Nephron (organoid): Measurements from ENCODE around the gene SEMA4A.

ENCODE experiments used
- H3K27ac Mint-ChIP-seq, 3 experiments: 2 replicates each; pipeline ENCODE4 v1.8.0; 2020; ENCODE audit warnings: mixed read lengths in 3 of 3, mild to moderate bottlenecking in 2 of 3, moderate library complexity in 1 of 3
- H3K27me3 Mint-ChIP-seq: 2 replicates; pipeline ENCODE4 v1.8.0; 2021; ENCODE audit warnings: low read depth, mild to moderate bottlenecking, moderate library complexity, mixed read lengths
- H3K36me3 Mint-ChIP-seq: 2 replicates; pipeline ENCODE4 v1.8.0; 2020; ENCODE audit warnings: low read depth, mixed read lengths
- H3K4me1 Mint-ChIP-seq: 2 replicates; pipeline ENCODE4 v1.8.0; 2020; ENCODE audit warnings: mixed read lengths
- H3K4me3 Mint-ChIP-seq, 3 experiments: 2 replicates each; pipeline ENCODE4 v1.8.0; 2020; ENCODE audit warnings: mild to moderate bottlenecking in 3 of 3, mixed read lengths in 3 of 3, moderate library complexity in 2 of 3
- H3K9me3 Mint-ChIP-seq: 2 replicates; pipeline ENCODE4 v1.8.0; 2020; ENCODE audit warnings: mixed read lengths
- CTCF ChIP-seq, 3 experiments: fragments of 200-600 bp; sonication (generic); IDR thresholded peaks; one replicate each; pipeline ENCODE4 v1.5.0; 2021; ENCODE audit warnings: antibody characterized with exemption in 3 of 3; ENCODE audit not compliant: unreplicated experiment in 3 of 3

SEMA4A gene

GRCh38 chr1:156148216-156148615 is 5.2 kb upstream of the SEMA4A start:
- peaks cover 44% of the 10 kb centered on the region for H3K4me1 Mint-ChIP-seq
- H3K27ac Mint-ChIP-seq: no peak overlapping the region
- no peaks in the 10 kb centered on the region for H3K36me3 Mint-ChIP-seq
- TF ChIP-seq CTCF (IDR thresholded peaks at IDR 0.05; ENCODE audit: unreplicated experiment in 3 of 3): no peak
- no peak overlapping the region for H3K4me3 Mint-ChIP-seq
- no peaks in the 10 kb centered on the region for H3K9me3 Mint-ChIP-seq
- peaks cover 32% of the 10 kb centered on the region for H3K27me3 Mint-ChIP-seq

GRCh38 chr1:156149374-156150332 is 3.7 kb upstream of the SEMA4A start:
- TF ChIP-seq CTCF (IDR thresholded peaks at IDR 0.05; ENCODE audit: unreplicated experiment in 3 of 3): no peak
- H3K4me1 Mint-ChIP-seq: peaks cover 40% of the 10 kb centered on the region
- no peaks in the 10 kb centered on the region for H3K9me3 Mint-ChIP-seq

DNA sequence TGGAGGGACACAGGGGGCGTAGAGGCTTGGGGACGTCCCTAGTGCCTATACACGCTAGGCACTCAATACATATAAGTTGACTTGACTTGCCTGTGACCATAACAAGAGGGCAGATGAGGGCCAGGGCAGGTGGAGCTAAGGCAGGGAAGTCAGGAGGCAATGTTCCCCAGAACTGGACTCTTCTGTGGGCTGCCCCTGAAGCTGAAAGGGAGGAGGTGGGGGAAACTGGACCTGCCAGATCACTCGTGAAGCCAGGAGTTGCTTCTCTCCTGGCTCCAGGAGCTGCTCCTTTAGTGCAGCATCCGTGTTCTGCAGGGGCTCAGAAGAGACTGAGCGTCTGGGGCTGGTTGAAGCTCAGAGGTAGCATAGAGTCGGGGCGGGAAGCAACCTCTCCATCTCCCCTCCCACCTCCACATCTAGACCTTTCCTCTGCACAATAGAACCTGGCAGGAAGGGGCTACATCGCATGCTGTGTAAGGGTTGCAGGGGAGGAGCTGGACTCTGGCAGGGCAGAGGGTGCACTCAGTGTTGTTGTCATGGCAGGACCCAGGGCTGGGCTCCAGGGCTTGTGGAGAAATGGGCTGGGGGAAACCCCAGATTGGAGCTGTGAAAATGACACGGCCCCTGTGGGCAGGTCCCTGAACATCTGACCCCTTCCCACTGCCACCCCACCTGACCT is 2.9 kb upstream of the SEMA4A start:
- no peak overlapping the region for H3K4me3 Mint-ChIP-seq
- no peaks in the 10 kb centered on the region for H3K36me3 Mint-ChIP-seq
- TF ChIP-seq CTCF (IDR thresholded peaks at IDR 0.05; ENCODE audit: unreplicated experiment in 3 of 3): no peak
- peak overlapping the region in 1 of 3 experiments; percentile 3 for H3K27ac Mint-ChIP-seq
- H3K4me1 Mint-ChIP-seq: peaks cover 45% of the 10 kb centered on the region
- no peaks in the 10 kb centered on the region for H3K9me3 Mint-ChIP-seq
- H3K27me3 Mint-ChIP-seq: peaks cover 32% of the 10 kb centered on the region

More at GRCh38 chr1:156149374-156150332, 3.7 kb upstream of the SEMA4A start:
- H3K27me3 Mint-ChIP-seq: peaks cover 32% of the 10 kb centered on the region
- H3K4me3 Mint-ChIP-seq: peak overlapping the region in 1 of 3 experiments; percentile 19
- H3K36me3 Mint-ChIP-seq: no peaks in the 10 kb centered on the region
- peak overlapping the region in 1 of 3 experiments; percentile 3 for H3K27ac Mint-ChIP-seq

GRCh38 chr1:156151093-156151688 is 2.2 kb upstream of the SEMA4A start:
- no peak for TF ChIP-seq CTCF (IDR thresholded peaks at IDR 0.05; ENCODE audit: unreplicated experiment in 3 of 3)
- H3K27ac Mint-ChIP-seq: no peak overlapping the region
- no peak overlapping the region for H3K4me3 Mint-ChIP-seq
- no peaks in the 10 kb centered on the region for H3K9me3 Mint-ChIP-seq
- H3K27me3 Mint-ChIP-seq: peaks cover 32% of the 10 kb centered on the region
- peaks cover 40% of the 10 kb centered on the region for H3K4me1 Mint-ChIP-seq
- H3K36me3 Mint-ChIP-seq: no peaks in the 10 kb centered on the region

DNA sequence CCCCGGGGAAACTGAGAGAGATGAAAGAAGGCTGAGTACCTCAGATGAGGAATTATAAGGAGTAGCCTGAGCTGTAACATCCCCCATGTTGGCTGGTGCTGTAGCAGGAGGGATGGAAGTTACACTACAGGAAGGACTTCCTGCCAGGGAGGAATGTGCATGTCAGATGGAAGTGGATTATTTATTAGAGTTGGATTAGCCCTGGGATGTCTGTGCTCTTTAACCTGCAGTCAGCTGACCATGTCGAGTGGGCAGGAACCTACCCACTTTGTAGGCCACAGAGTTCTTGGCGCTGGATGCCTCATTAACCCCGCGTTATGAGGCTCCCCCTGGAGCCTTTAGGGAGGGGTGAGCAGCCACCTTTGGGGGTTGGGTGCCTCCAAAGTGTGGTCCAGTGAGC is 757 bp upstream of the SEMA4A start:
- Mint-ChIP-seq H3K4me1 (peaks cover 33% of the 10 kb centered on the region), H3K9me3 (no peaks in the 10 kb centered on the region), H3K27ac (peak overlapping the region; percentile 20 to 94 (median 34)), H3K4me3 (peak overlapping the region in 1 of 3 experiments; percentile 57), H3K36me3 (no peaks in the 10 kb centered on the region), H3K27me3 (peaks cover 32% of the 10 kb centered on the region)
- TF ChIP-seq CTCF (IDR thresholded peaks at IDR 0.05; ENCODE audit: unreplicated experiment in 3 of 3): no peak
